ENCODE measurements around the gene RALGPS1.

DNA sequence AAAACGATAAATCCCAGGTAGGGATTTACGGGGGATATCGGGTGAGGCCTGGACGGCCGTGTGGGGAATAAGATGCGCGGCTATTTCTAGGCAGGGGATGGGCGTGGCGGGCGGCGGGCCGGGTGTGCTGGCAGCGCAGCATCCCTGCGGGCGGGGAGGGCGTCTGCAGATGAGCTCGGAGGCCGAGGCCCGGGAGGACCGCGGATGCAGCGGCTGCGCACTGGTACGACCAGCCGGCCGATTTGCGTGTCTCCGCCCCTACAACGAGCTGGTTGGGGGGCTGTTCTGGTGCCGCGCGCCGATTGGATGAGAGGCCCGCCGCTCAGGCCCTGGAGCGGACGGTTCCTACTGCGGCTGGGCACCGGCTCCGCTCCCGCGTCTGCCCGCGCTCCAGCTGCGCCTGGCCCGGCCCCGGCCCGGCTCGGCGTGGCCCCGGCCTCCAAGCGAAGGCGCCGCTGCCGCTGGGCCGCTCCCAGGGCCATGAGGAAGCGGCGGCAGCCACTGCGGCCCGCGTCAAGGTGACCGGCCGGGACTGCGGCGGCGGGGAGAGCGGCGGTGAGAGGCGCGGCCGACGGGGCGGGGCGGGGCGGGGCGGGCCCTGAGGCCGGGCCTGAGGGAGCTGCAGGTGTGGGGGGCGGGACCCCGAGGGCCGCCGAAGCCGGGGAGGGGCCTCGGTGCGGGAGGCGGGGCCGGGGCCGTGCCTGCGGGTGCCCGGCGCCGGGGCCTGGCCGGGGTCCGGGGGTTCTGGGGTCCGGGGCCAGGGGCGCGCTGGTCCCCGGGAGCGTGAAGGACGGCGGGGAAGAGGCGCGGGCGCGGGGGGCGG is at the start of gene RALGPS1:
- TF ChIP-seq, protein P1, sequence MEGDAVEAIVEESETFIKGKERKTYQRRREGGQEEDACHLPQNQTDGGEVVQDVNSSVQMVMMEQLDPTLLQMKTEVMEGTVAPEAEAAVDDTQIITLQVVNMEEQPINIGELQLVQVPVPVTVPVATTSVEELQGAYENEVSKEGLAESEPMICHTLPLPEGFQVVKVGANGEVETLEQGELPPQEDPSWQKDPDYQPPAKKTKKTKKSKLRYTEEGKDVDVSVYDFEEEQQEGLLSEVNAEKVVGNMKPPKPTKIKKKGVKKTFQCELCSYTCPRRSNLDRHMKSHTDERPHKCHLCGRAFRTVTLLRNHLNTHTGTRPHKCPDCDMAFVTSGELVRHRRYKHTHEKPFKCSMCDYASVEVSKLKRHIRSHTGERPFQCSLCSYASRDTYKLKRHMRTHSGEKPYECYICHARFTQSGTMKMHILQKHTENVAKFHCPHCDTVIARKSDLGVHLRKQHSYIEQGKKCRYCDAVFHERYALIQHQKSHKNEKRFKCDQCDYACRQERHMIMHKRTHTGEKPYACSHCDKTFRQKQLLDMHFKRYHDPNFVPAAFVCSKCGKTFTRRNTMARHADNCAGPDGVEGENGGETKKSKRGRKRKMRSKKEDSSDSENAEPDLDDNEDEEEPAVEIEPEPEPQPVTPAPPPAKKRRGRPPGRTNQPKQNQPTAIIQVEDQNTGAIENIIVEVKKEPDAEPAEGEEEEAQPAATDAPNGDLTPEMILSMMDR (conservative IDR thresholded peaks at IDR 0.05; ENCODE audit: low read length) = no peak
- no peak for TF ChIP-seq EZH2phosphoT487 (IDR thresholded peaks at IDR 0.05; ENCODE audit: borderline replicate concordance, low read depth, low read length)

Measured in OCI-LY7 (cell line).